Measurements from ENCODE around the gene PLCH1. TPM values are rescaled to one million over a fixed set of nuclear protein-coding genes. Genes with fewer than 3 reads are reported as not detected.

The PLCH1 gene
- total RNA-seq, 1 donor: 11.7 TPM

DNA sequence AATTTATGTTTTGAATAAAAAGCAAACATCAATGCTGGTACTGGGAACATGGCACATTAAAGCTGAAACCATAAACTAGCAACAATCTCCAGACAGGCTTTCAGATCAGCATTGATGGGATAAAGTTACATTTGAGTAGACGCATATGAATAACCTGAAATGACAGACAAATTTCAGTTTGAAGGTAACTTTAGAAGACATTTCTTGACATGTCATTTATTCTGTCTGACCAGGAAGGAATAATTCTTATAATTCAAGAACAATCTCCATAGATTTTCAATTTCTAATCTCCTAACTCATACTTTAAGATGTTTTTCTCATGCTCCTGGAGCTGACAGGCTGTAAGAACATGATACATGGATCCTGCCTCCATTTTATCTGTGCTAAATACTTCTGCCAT lies 69.8 kb downstream of the PLCH1 start:
- TF ChIP-seq, protein P1, sequence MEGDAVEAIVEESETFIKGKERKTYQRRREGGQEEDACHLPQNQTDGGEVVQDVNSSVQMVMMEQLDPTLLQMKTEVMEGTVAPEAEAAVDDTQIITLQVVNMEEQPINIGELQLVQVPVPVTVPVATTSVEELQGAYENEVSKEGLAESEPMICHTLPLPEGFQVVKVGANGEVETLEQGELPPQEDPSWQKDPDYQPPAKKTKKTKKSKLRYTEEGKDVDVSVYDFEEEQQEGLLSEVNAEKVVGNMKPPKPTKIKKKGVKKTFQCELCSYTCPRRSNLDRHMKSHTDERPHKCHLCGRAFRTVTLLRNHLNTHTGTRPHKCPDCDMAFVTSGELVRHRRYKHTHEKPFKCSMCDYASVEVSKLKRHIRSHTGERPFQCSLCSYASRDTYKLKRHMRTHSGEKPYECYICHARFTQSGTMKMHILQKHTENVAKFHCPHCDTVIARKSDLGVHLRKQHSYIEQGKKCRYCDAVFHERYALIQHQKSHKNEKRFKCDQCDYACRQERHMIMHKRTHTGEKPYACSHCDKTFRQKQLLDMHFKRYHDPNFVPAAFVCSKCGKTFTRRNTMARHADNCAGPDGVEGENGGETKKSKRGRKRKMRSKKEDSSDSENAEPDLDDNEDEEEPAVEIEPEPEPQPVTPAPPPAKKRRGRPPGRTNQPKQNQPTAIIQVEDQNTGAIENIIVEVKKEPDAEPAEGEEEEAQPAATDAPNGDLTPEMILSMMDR (IDR thresholded peaks at IDR 0.05; ENCODE audit: insufficient read depth, low read depth, low read length): no peak

DNA sequence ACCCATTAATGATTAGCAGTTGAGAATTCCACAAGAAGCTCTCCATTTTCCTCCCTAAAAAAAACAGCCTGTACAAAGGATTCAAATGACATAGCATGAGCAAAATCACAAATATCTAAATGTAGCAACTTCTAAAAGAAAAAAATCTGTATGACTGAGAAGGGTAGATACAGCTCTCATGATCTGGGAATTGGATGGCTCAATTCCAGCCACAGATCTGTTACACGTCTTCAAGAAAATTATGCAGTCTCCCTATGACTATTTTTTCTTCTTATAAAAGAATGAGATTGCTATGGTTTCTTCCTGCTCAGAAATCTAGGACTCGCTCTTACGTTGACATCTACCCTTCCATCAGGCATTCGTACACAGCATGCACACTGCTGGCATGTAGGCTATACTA lies 71.5 kb downstream of the PLCH1 start:
- DNase-seq (ENCODE audit: low read depth): no peak
- TF ChIP-seq, protein P1 (IDR thresholded peaks at IDR 0.05; ENCODE audit: insufficient read depth, low read depth, low read length): no peak
- H3K4me3 ChIP-seq (ENCODE audit: low read depth, low read length): no peak overlapping the region

More for the DNA sequence above, 69.8 kb downstream of the PLCH1 start:
- DNase-seq (ENCODE audit: low read depth): no peak
- no peak overlapping the region for H3K4me3 ChIP-seq (ENCODE audit: low read depth, low read length)

DNA sequence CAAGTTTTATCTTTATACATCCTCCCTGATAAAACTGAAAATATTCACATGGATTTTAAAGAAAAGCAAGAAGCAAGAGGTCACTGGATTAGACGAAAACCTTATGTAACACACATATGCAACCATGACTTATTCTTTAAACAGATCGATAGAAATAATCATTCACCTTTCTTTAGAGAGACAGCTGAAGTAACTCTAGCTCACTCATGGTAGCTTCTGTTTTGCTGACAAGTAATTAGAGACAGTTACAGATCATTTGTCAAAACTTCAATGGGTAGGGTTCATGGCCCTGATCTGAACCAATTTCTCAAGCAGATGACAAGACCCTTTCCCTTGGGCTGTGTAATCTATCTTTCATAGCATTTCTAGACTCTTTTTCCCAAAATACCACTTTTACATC lies 74.5 kb downstream of the PLCH1 start:
- H3K4me3 ChIP-seq (ENCODE audit: low read depth, low read length): no peak overlapping the region

DNA sequence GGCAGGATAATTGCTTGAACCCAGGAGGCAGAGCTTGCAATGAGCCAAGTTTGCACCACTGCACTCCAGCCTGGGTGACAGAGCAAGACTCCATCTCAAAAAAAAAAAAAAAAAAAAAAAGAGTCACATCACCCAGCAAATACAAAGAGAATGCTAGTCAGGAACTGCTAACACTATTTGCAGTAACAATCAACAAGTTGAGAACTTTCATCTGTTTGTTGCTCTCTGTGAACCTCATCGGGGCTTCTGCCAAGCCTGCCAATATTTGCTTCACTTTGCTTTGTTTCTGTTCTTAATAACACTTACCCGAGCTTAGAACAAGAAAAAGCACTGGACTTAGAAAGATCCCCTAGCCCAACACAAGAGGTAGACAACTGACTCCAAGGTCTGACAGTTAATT lies 76.9 kb downstream of the PLCH1 start:
- DNase-seq (ENCODE audit: low read depth): no peak
- TF ChIP-seq, protein P1 (IDR thresholded peaks at IDR 0.05; ENCODE audit: insufficient read depth, low read depth, low read length): no peak

More for the DNA sequence above, 74.5 kb downstream of the PLCH1 start:
- DNase-seq (ENCODE audit: low read depth): no peak
- TF ChIP-seq, protein P1 (IDR thresholded peaks at IDR 0.05; ENCODE audit: insufficient read depth, low read depth, low read length): no peak

DNA sequence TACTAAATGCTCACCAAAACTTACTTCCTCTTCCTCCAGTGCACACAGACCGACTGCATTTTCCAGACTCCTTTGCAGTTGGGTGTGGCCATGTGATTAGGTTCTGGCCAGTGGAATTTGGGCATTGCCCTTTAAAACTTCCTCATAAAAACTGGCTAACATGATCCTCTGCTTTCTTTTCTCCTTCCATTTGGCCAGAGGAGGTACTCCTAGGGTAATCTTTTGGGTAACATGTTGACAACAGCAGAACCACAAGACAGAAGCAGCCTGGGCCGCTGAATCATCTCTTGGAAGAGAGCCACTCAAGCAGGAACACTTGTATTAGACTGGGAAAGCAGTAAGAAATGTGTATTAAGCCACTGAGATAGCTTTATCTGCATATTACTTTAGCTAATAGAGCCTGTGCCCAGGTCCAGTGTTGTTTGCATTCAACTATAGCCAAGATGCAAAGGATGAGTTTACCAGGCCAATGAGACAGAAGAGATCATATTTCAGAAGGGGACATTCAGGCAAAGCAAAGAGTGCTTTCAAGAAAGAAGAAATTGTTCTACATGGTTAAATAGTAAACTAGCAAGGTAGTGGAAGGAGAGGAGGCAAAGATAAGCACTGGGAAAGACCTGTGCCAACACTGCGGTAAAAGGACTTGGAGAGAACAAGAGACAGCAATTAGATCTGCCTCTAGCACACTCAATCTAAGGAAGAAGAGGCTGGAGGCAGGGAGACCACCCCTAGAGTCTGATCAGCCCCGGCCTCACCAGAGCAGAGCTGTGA lies 79.8 kb downstream of the PLCH1 start:
- TF ChIP-seq, protein P1 (IDR thresholded peaks at IDR 0.05; ENCODE audit: insufficient read depth, low read depth, low read length): no peak
- DNase-seq (ENCODE audit: low read depth): peak; percentile 94
- no peak overlapping the region for H3K4me3 ChIP-seq (ENCODE audit: low read depth, low read length)

More for the DNA sequence above, 76.9 kb downstream of the PLCH1 start:
- no peak overlapping the region for H3K4me3 ChIP-seq (ENCODE audit: low read depth, low read length)

DNA sequence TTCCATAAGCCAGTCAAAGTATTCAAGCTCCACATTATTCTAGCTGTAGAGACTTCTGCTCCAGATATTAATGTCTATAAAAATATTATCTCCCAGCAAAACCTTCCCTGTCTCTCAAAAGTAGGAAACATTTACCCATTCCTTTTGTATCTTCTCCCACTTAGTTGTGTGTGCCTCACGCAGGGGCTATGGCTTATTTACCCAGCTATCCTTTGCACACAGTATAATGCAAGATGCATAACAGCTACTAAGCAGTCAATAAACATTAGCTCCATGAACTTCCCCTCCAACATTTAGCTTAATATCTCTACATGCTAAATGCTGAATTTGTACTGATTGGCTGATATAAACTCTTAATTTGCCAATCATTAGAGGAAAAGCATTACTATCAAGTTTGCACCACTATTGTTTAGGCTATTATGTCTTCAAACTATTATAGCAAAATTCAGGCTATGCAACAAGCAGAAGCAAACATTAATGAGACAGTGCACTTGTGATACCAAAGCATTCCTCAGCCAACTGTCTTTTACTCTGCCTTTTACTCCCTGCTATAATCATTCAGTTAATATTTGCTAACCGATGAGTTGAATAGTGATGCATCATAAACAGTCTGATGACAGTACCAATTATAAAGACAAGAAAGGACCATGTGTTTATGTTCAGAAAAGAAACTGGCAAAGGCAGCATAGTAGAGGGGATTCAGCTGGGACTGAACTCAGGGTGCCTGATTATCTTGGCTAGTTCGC lies 81.2 kb downstream of the PLCH1 start:
- no peak overlapping the region for H3K4me3 ChIP-seq (ENCODE audit: low read depth, low read length)
- DNase-seq (ENCODE audit: low read depth): no peak
- TF ChIP-seq, protein P1 (IDR thresholded peaks at IDR 0.05; ENCODE audit: insufficient read depth, low read depth, low read length): no peak
